ENCODE data around the gene NDUFA1. TPM values are rescaled to one million over a fixed set of nuclear protein-coding genes. Genes with fewer than 3 reads are reported as not detected.

The NDUFA1 gene
- total and polyA plus RNA-seq, 2 experiments from 2014 or later: 29.1 to 415 TPM

- Mint-ChIP-seq H3K27me3 (ENCODE audit: insufficient read depth, low read depth, poor library complexity) (peaks cover 4% of the 10 kb centered on the region), H3K36me3 (ENCODE audit: low read depth) (no peaks in the 10 kb centered on the region), H3K9me3 (no peaks in the 10 kb centered on the region), H3K4me1 (peaks cover 4% of the 10 kb centered on the region; the same call in 2 of the 3 replicates), H3K27ac (no peak within 1 kb of the TSS), H3K4me3 (peak within 1 kb of the TSS; percentile 54; the same call in 2 of the 3 replicates)
- no peak within 1 kb of the TSS for H3K27ac ChIP-seq (ENCODE audit: low read depth)
- ATAC-seq (peak; percentile 83), DNase-seq (ENCODE audit: low spot score) (peak; percentile 57)
- H3K9me2 ChIP-seq (ENCODE audit: insufficient read depth): no peaks in the 10 kb centered on the region
- no peaks in the 10 kb centered on the region for H4K20me1 ChIP-seq (replicated peaks; ENCODE audit: insufficient read depth)
- H3K4me2 ChIP-seq: no peak within 1 kb of the TSS
- H3K79me2 ChIP-seq (replicated peaks; ENCODE audit: insufficient read depth): no peaks in the 10 kb centered on the region
- H2AFZ ChIP-seq: no peak within 1 kb of the TSS
- H3K4me3 ChIP-seq: no peak within 1 kb of the TSS
- H3K4me1 ChIP-seq (ENCODE audit: insufficient read depth): no peaks in the 10 kb centered on the region
- no peaks in the 10 kb centered on the region for H3K27me3 ChIP-seq (ENCODE audit: insufficient read depth)
- no peaks in the 10 kb centered on the region for H3K36me3 ChIP-seq (ENCODE audit: insufficient read depth)
- TF ChIP-seq CREB1 (CRISPR knock-in tag; IDR thresholded peaks at IDR 0.05; ENCODE audit: low read depth): no peak
- no peak for TF ChIP-seq CTCF (conservative IDR thresholded peaks at IDR 0.05; ENCODE audit: low read depth in 2 of 2)
- no peak for TF ChIP-seq JUNB (IDR thresholded peaks at IDR 0.05; ENCODE audit: unreplicated experiment)
- TF ChIP-seq EZH2 (IDR thresholded peaks at IDR 0.05; ENCODE audit: low read depth, unreplicated experiment): no peak
- H3F3A ChIP-seq (replicated peaks; ENCODE audit: low read depth): no peaks in the 10 kb centered on the region
Measured at GRCh38 chrX:119895843-119896326, 24.3 kb downstream of the NDUFA1 start, which contains the start of gene AKAP14. Gene AKAP14 (plus strand): TSS chrX:119895893. CDS start chrX:119903224, 7,331 bp downstream.

GRCh38 chrX:119899125-119899524, 27.5 kb downstream of the NDUFA1 start:
- Histone ChIP-seq H3K4me2 (no peak overlapping the region), H3K27ac (ENCODE audit: low read depth) (no peak overlapping the region), H3K36me3 (ENCODE audit: insufficient read depth) (no peaks in the 10 kb centered on the region), H4K20me1 (replicated peaks; ENCODE audit: insufficient read depth) (no peaks in the 10 kb centered on the region), H3K4me3 (no peak overlapping the region), H2AFZ (no peak overlapping the region), H3F3A (replicated peaks; ENCODE audit: low read depth) (no peaks in the 10 kb centered on the region), H3K4me1 (ENCODE audit: insufficient read depth) (no peaks in the 10 kb centered on the region), H3K27me3 (ENCODE audit: insufficient read depth) (no peaks in the 10 kb centered on the region), H3K9me2 (ENCODE audit: insufficient read depth) (no peaks in the 10 kb centered on the region), H3K79me2 (replicated peaks; ENCODE audit: insufficient read depth) (no peaks in the 10 kb centered on the region)
- no peak overlapping the region for H3K27ac Mint-ChIP-seq
- ATAC-seq (peak; percentile 30; the same call in 1 of the 3 replicates), DNase-seq (ENCODE audit: low spot score) (no peak)
- no peak overlapping the region for H3K4me3 Mint-ChIP-seq
- H3K36me3 Mint-ChIP-seq (ENCODE audit: low read depth): no peaks in the 10 kb centered on the region
- H3K4me1 Mint-ChIP-seq: peaks cover 4% of the 10 kb centered on the region; the same call in 2 of the 3 replicates
- TF ChIP-seq JUNB (IDR thresholded peaks at IDR 0.05; ENCODE audit: unreplicated experiment): no peak
- no peaks in the 10 kb centered on the region for H3K9me3 Mint-ChIP-seq
- H3K27me3 Mint-ChIP-seq (ENCODE audit: insufficient read depth, low read depth, poor library complexity): peaks cover 2% of the 10 kb centered on the region

- Histone ChIP-seq H3K79me2 (replicated peaks; ENCODE audit: insufficient read depth) (no peaks in the 10 kb centered on the region), H3K4me3 (no peak overlapping the region), H2AFZ (no peak overlapping the region), H3K27me3 (ENCODE audit: insufficient read depth) (no peaks in the 10 kb centered on the region), H3K4me1 (ENCODE audit: insufficient read depth) (no peaks in the 10 kb centered on the region), H4K20me1 (replicated peaks; ENCODE audit: insufficient read depth) (no peaks in the 10 kb centered on the region), H3K4me2 (no peak overlapping the region), H3K27ac (ENCODE audit: low read depth) (no peak overlapping the region), H3F3A (replicated peaks; ENCODE audit: low read depth) (no peaks in the 10 kb centered on the region), H3K36me3 (ENCODE audit: insufficient read depth) (no peaks in the 10 kb centered on the region), H3K9me2 (ENCODE audit: insufficient read depth) (no peaks in the 10 kb centered on the region)
- H3K27ac Mint-ChIP-seq: no peak overlapping the region
- peaks cover 2% of the 10 kb centered on the region for H3K27me3 Mint-ChIP-seq (ENCODE audit: insufficient read depth, low read depth, poor library complexity)
- no peaks in the 10 kb centered on the region for H3K9me3 Mint-ChIP-seq
- H3K4me1 Mint-ChIP-seq: peaks cover 2% of the 10 kb centered on the region; the same call in 2 of the 3 replicates
- no peaks in the 10 kb centered on the region for H3K36me3 Mint-ChIP-seq (ENCODE audit: low read depth)
- H3K4me3 Mint-ChIP-seq: no peak overlapping the region
- DNase-seq (ENCODE audit: low spot score) (no peak), ATAC-seq (no peak)
- TF ChIP-seq ZNF331 (CRISPR knock-in tag; IDR thresholded peaks at IDR 0.05; ENCODE audit: low read depth): no peak
- no peak for TF ChIP-seq REST (IDR thresholded peaks at IDR 0.05; ENCODE audit: unreplicated experiment)
- no peak for TF ChIP-seq JUNB (IDR thresholded peaks at IDR 0.05; ENCODE audit: unreplicated experiment)
- no peak for TF ChIP-seq POLR2AphosphoS5 (IDR thresholded peaks at IDR 0.05; ENCODE audit: low read depth)
- no peak for TF ChIP-seq ZNF114 (CRISPR knock-in tag; IDR thresholded peaks at IDR 0.05)
- no peak for TF ChIP-seq ETS1 (IDR thresholded peaks at IDR 0.05)
- TF ChIP-seq STAT1 (IDR thresholded peaks at IDR 0.05; ENCODE audit: unreplicated experiment): no peak
- TF ChIP-seq EZH2phosphoT487 (IDR thresholded peaks at IDR 0.05; ENCODE audit: unreplicated experiment): no peak
- no peak for TF ChIP-seq EZH2 (IDR thresholded peaks at IDR 0.05; ENCODE audit: low read depth, unreplicated experiment)
Measured at GRCh38 chrX:119900976-119901375, 29.3 kb downstream of the NDUFA1 start.

Measured in GM23338 (cell line).